Fibroblast of lung (primary cell): ENCODE data around the gene STC2. TPM values are rescaled to one million over a fixed set of nuclear protein-coding genes. Genes with fewer than 3 reads are reported as not detected.

ENCODE experiments used
- DNase-seq, 2 donors: peaks; one replicate each; pipeline versions ENCODE4 v3.0.0 to v3.0.0-alpha.2; 2010; ENCODE audit warnings: low read depth in 2 of 2
- H2AFZ ChIP-seq: 2 replicates; pipeline ENCODE4 v1.5.1; 2012; ENCODE audit warnings: low read length, control low read depth, inconsistent platforms
- H3K27ac ChIP-seq: 2 replicates; pipeline ENCODE4 v1.5.1; 2011; ENCODE audit warnings: low read length, control low read depth; ENCODE audit not compliant: insufficient read depth
- H3K27me3 ChIP-seq: 2 replicates; pipeline ENCODE4 v1.5.1; 2011; ENCODE audit warnings: mild to moderate bottlenecking, low read length; ENCODE audit not compliant: control insufficient read depth, insufficient read depth
- H3K36me3 ChIP-seq: 2 replicates; pipeline ENCODE4 v1.5.1; 2011; ENCODE audit warnings: low read length; ENCODE audit not compliant: control insufficient read depth, insufficient read depth
- H3K4me1 ChIP-seq: 2 replicates; pipeline ENCODE4 v1.5.1; 2011; ENCODE audit warnings: low read length; ENCODE audit not compliant: control insufficient read depth, insufficient read depth; ENCODE audit errors: extremely low read depth
- H3K4me2 ChIP-seq: 2 replicates; pipeline ENCODE4 v1.5.1; 2011; ENCODE audit warnings: low read length, control low read depth; ENCODE audit not compliant: insufficient read depth; ENCODE audit errors: extremely low read depth
- H3K4me3 ChIP-seq, 4 experiments: fragments of 200-600 bp in 1 of 4; sonication (generic) in 1 of 4; replicated peaks in 1 of 4; 2 replicates each; pipeline ENCODE4 v1.5.1; 2011 to 2016; ENCODE audit warnings: low read length in 4 of 4, low read depth in 3 of 4, mild to moderate bottlenecking in 3 of 4, control low read depth in 2 of 4, inconsistent platforms in 1 of 4, mixed read lengths in 1 of 4; ENCODE audit not compliant: insufficient read depth in 1 of 4; ENCODE audit errors: control extremely low read depth in 1 of 4
- H3K79me2 ChIP-seq: 2 replicates; pipeline ENCODE4 v1.5.1; 2012; ENCODE audit warnings: mild to moderate bottlenecking, low read length, inconsistent platforms; ENCODE audit not compliant: control insufficient read depth, insufficient read depth
- H3K9ac ChIP-seq: 2 replicates; pipeline ENCODE4 v1.5.1; 2011; ENCODE audit warnings: mild to moderate bottlenecking, low read length, control low read depth; ENCODE audit not compliant: insufficient read depth
- H3K9me3 ChIP-seq: 2 replicates; pipeline ENCODE4 v1.5.1; 2012; ENCODE audit warnings: low read depth, low read length; ENCODE audit not compliant: control insufficient read depth, insufficient read depth
- H4K20me1 ChIP-seq: 2 replicates; pipeline ENCODE4 v1.5.1; 2011; ENCODE audit warnings: low read length; ENCODE audit not compliant: control insufficient read depth, insufficient read depth; ENCODE audit errors: extremely low read depth
- CTCF ChIP-seq, 2 donors: IDR thresholded peaks in 1 of 2; conservative IDR thresholded peaks in 1 of 2; 1 replicate in 1 of 2; 2 replicates in 1 of 2; pipeline ENCODE4 v1.5.1; 2011 to 2012; ENCODE audit warnings: low read length in 2 of 2, control low read depth in 1 of 2, inconsistent platforms in 1 of 2, low read depth in 1 of 2, mild to moderate bottlenecking in 1 of 2
- EZH2 ChIP-seq: IDR thresholded peaks from 2 replicates; pipeline ENCODE4 v1.5.1; 2012; ENCODE audit warnings: low read length, control low read depth, mild to moderate bottlenecking; ENCODE audit errors: missing control alignments
- polyA plus RNA-seq, 2 donors: library from polyadenylated mRNA; depleted of rRNA in 1 of 2; stranded (reverse) in 1 of 2; unstranded in 1 of 2; fragments of >200 nt; gene quantifications; 2 replicates each; pipeline ENCODE4 v1.2.1, GENCODE V29; 2011 to 2012; ENCODE audit warnings: missing spikeins in 1 of 2
- total RNA-seq: library from RNA; depleted of rRNA; stranded (reverse); fragments of >200 nt; gene quantifications from 2 replicates; pipeline ENCODE4 v1.2.1, GENCODE V29; 2014

The STC2 gene
- total and polyA plus RNA-seq, 2 donors (not counting 1 experiment from before 2014, with no cell fraction given) = 112 to 299 TPM

DNA sequence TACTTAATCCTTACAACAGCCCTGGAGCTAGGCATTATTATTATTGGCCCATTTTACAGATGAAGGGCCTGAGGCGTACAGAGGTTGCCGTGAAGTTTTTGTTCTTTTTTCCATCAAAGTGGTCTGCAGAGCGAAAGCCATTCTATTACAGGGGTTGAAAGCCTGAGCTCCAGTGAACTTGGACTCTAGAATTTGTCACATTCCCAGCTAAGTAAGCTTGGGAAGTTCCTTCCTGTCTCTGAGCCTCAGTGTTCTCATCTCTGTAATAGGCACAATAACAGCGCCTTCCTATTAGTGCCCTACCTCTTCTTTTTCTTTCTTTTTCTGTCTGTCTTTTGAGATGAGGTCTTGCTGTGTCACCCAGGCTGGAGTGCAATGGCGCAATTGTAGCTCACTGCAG is 49.0 kb downstream of the STC2 start:
- H2AFZ ChIP-seq = no peak overlapping the region
- H3K27ac ChIP-seq = no peak overlapping the region
- no peaks in the 10 kb centered on the region for H4K20me1 ChIP-seq
- peaks cover 3% of the 10 kb centered on the region for H3K4me1 ChIP-seq
- peaks cover 19% of the 10 kb centered on the region for H3K27me3 ChIP-seq
- no peak overlapping the region for H3K4me3 ChIP-seq
- no peak for DNase-seq
- no peaks in the 10 kb centered on the region for H3K9me3 ChIP-seq
- no peak for TF ChIP-seq CTCF (conservative IDR thresholded peaks at IDR 0.05 in 1 of 2, IDR thresholded peaks at IDR 0.05 in 1 of 2; ENCODE audit: low read depth in 1 of 2, low read length in 2 of 2)
- TF ChIP-seq EZH2 = no peak
- H3K9ac ChIP-seq = no peak overlapping the region
- H3K79me2 ChIP-seq = no peaks in the 10 kb centered on the region
- no peaks in the 10 kb centered on the region for H3K36me3 ChIP-seq
- no peak overlapping the region for H3K4me2 ChIP-seq

- Histone ChIP-seq H2AFZ (no peak overlapping the region), H4K20me1 (no peaks in the 10 kb centered on the region), H3K79me2 (no peaks in the 10 kb centered on the region), H3K36me3 (no peaks in the 10 kb centered on the region), H3K27ac (no peak overlapping the region), H3K9ac (no peak overlapping the region), H3K4me2 (no peak overlapping the region), H3K27me3 (peaks cover 17% of the 10 kb centered on the region), H3K9me3 (no peaks in the 10 kb centered on the region), H3K4me1 (no peaks in the 10 kb centered on the region), H3K4me3 (no peak overlapping the region)
- no peak for DNase-seq
- no peak for TF ChIP-seq EZH2
- TF ChIP-seq CTCF (conservative IDR thresholded peaks at IDR 0.05 in 1 of 2, IDR thresholded peaks at IDR 0.05 in 1 of 2; ENCODE audit: low read depth in 1 of 2, low read length in 2 of 2) = no peak
Observed at GRCh38 chr5:173278641-173279040, 49.6 kb downstream of the STC2 start.

DNA sequence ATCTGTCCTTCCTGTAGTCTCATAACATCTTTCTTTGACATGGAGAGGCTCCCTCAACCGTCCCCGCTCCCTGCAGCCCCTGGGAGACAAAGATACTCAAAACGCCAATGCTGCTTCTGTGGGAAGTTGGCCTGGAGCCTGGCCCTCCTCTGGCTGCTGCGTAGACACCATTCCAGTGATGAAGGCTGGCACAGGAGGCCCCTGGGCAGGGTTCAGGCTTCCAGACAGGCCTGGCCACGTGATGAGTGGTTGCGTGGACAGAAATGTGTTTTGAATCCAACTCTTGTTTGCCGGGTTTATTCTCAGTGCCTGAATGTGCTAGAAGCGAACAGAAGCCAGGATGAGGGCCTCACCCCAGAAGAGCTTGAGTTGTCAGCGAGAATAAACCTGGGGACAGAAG is 50.0 kb downstream of the STC2 start:
- Histone ChIP-seq H3K4me2 (no peak overlapping the region), H3K36me3 (no peaks in the 10 kb centered on the region), H3K4me3 (no peak overlapping the region), H3K9me3 (no peaks in the 10 kb centered on the region), H3K27me3 (peaks cover 16% of the 10 kb centered on the region), H4K20me1 (no peaks in the 10 kb centered on the region), H2AFZ (no peak overlapping the region), H3K4me1 (no peaks in the 10 kb centered on the region), H3K27ac (no peak overlapping the region), H3K9ac (no peak overlapping the region), H3K79me2 (no peaks in the 10 kb centered on the region)
- DNase-seq = no peak
- TF ChIP-seq EZH2 = no peak
- no peak for TF ChIP-seq CTCF (conservative IDR thresholded peaks at IDR 0.05 in 1 of 2, IDR thresholded peaks at IDR 0.05 in 1 of 2; ENCODE audit: low read depth in 1 of 2, low read length in 2 of 2)
